ENCODE results near the gene CASK. TPM values are rescaled to one million over a fixed set of nuclear protein-coding genes. Genes with fewer than 3 reads are reported as not detected.
A peak's percentile ranks its signal among the peaks of the same experiment; 100 is the strongest.

CASK gene
- total RNA-seq, 6 donors from 2014 or later, result 25.1 to 61.6 (median 35.3) TPM

GRCh38 chrX:41473936-41474725, 449.2 kb downstream of the CASK start:
- peak in 1 of 2 donors; percentile 56 for DNase-seq
- WGBS, 2 donors, result 92 to 94% methylated on average over 5 to 84 of the region's 91 CpGs
- ATAC-seq (ENCODE audit: low FRiP score in 2 of 2), result peak in 1 of 2 donors; percentile 24
- Histone ChIP-seq H3K9me3 (peaks cover 0 to 6% (median 0%) of the 10 kb centered on the region in 4 donors), H3K27ac (no peak overlapping the region), H3K4me3 (no peak overlapping the region), H3K27me3 (no peaks in the 10 kb centered on the region), H3K4me1 (no peaks in the 10 kb centered on the region), H3K36me3 (no peaks in the 10 kb centered on the region)
- TF ChIP-seq EP300 (IDR thresholded peaks at IDR 0.05), result no peak

- peaks cover 0 to 6% (median 0%) of the 10 kb centered on the region in 4 donors for H3K9me3 ChIP-seq
- H3K27ac ChIP-seq, result no peak overlapping the region
- WGBS, 2 donors, result 92 to 100% methylated on average over 11 to 32 of the region's 32 CpGs
- H3K4me3 ChIP-seq, result no peak overlapping the region
- H3K27me3 ChIP-seq, result no peaks in the 10 kb centered on the region
- DNase-seq (peak in 1 of 2 donors; percentile 33), ATAC-seq (ENCODE audit: low FRiP score in 2 of 2) (no peak)
- no peaks in the 10 kb centered on the region for H3K4me1 ChIP-seq
- no peak for TF ChIP-seq POLR2A (IDR thresholded peaks at IDR 0.05)
- TF ChIP-seq EP300 (IDR thresholded peaks at IDR 0.05), result no peak
- no peak for TF ChIP-seq POLR2AphosphoS5 (IDR thresholded peaks at IDR 0.05)
- TF ChIP-seq, protein P1, sequence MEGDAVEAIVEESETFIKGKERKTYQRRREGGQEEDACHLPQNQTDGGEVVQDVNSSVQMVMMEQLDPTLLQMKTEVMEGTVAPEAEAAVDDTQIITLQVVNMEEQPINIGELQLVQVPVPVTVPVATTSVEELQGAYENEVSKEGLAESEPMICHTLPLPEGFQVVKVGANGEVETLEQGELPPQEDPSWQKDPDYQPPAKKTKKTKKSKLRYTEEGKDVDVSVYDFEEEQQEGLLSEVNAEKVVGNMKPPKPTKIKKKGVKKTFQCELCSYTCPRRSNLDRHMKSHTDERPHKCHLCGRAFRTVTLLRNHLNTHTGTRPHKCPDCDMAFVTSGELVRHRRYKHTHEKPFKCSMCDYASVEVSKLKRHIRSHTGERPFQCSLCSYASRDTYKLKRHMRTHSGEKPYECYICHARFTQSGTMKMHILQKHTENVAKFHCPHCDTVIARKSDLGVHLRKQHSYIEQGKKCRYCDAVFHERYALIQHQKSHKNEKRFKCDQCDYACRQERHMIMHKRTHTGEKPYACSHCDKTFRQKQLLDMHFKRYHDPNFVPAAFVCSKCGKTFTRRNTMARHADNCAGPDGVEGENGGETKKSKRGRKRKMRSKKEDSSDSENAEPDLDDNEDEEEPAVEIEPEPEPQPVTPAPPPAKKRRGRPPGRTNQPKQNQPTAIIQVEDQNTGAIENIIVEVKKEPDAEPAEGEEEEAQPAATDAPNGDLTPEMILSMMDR (IDR thresholded peaks at IDR 0.05), result no peak
- H3K36me3 ChIP-seq, result no peaks in the 10 kb centered on the region
These were observed 451.0 kb downstream of the CASK start for GRCh38 chrX:41472231-41472815.

DNA sequence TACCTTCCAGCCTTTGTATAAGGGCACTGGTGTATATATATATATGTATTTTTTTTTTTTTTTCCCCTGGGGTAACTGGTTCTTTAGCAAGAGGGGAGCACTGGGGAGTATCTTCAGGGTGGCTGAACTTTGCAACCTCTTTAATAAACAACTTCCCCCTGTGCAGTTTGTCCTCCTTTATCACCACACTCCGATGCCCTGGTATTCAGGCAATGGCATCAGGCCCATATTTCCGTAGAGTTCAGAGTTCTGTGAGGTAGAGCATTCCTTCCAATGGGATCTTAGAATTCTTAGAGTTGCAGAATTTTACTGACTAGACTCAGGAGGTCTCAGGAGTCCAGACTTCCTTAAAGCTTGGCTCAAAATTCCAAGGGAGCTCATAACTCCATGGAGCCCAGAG, 451.6 kb downstream of the CASK start:
- Histone ChIP-seq H3K27ac (no peak overlapping the region), H3K36me3 (no peaks in the 10 kb centered on the region), H3K27me3 (no peaks in the 10 kb centered on the region), H3K9me3 (peaks cover 0 to 6% (median 0%) of the 10 kb centered on the region in 4 donors), H3K4me1 (no peaks in the 10 kb centered on the region), H3K4me3 (no peak overlapping the region)
- ATAC-seq (ENCODE audit: low FRiP score in 2 of 2) (no peak), DNase-seq (no peak)
- TF ChIP-seq EP300 (IDR thresholded peaks at IDR 0.05) (no peak), POLR2A (IDR thresholded peaks at IDR 0.05) (no peak), POLR2AphosphoS5 (IDR thresholded peaks at IDR 0.05) (no peak)
- TF ChIP-seq, protein P1 (IDR thresholded peaks at IDR 0.05), result no peak
- WGBS, 2 donors, result 29 to 45% methylated on average over 2 of the region's 2 CpGs

DNA sequence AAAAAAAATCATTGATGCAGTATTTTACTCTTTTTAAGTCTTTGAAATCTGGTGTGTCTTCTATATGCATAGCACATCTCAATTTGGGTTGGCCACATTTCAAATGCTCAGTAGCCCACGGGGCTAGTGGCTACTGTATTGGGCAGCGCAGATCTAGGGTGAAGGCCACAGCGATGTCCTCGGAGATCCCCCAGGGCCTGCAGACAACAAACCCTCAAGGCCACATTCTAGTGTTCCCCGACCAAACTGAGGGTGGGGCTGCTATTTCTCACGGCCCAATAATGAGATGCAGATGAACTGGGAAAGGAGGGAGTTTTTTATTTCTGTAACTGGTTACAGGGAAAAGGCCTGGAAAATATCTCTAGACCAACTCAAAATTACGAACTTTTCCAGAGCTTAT, 452.6 kb downstream of the CASK start:
- Histone ChIP-seq H3K27me3 (no peaks in the 10 kb centered on the region), H3K4me1 (no peaks in the 10 kb centered on the region), H3K4me3 (no peak overlapping the region), H3K36me3 (no peaks in the 10 kb centered on the region), H3K27ac (no peak overlapping the region), H3K9me3 (peaks cover 0 to 6% (median 0%) of the 10 kb centered on the region in 4 donors)
- WGBS, 2 donors, result 88% methylated on average over 4 to 7 of the region's 7 CpGs
- TF ChIP-seq EP300 (IDR thresholded peaks at IDR 0.05) (no peak), POLR2AphosphoS5 (IDR thresholded peaks at IDR 0.05) (no peak), POLR2A (IDR thresholded peaks at IDR 0.05) (no peak)
- TF ChIP-seq, protein P1 (IDR thresholded peaks at IDR 0.05), result no peak
- no peak for ATAC-seq (ENCODE audit: low FRiP score in 2 of 2)
- no peak for DNase-seq

- DNase-seq, result no peak
- peaks cover 0 to 2% (median 0%) of the 10 kb centered on the region in 4 donors for H3K9me3 ChIP-seq
- peak in 1 of 2 donors; percentile 79 for ATAC-seq (ENCODE audit: low FRiP score in 2 of 2)
- no peaks in the 10 kb centered on the region for H3K4me1 ChIP-seq
- H3K27me3 ChIP-seq, result no peaks in the 10 kb centered on the region
- no peak for TF ChIP-seq POLR2A (IDR thresholded peaks at IDR 0.05)
- TF ChIP-seq POLR2AphosphoS5 (IDR thresholded peaks at IDR 0.05), result no peak
- WGBS, 2 donors, result 41 to 53% methylated on average over 3 of the region's 3 CpGs
- no peaks in the 10 kb centered on the region for H3K36me3 ChIP-seq
- H3K27ac ChIP-seq, result no peak overlapping the region
- H3K4me3 ChIP-seq, result no peak overlapping the region
These were observed 454.6 kb downstream of the CASK start for GRCh38 chrX:41468647-41469323.

Small RNAs within 50 kb of the gene (small RNA-seq; reads per million reads assigned to genes)
- 0 reads per million in 4 donors for gene AL353691.2
- 0 reads per million in 4 donors for gene RN7SL144P
- 0 reads per million in 4 donors for gene RNU6-1321P
- gene RNU6-202P, result 0 reads per million in 4 donors

Other genes starting within 250 kb of the CASK start
- gene GPR34, start 234.6 kb downstream of the CASK start, total RNA-seq, result 10 to 100 TPM in 4 of 6 donors, 1 to 10 TPM in 2; 1.6 to 29.5 (median 14.5) TPM
- under 1 TPM in 4 of 6 donors, not detected in 2; 0.20 to 0.74 (median 0.49) TPM for gene GPR82, start 199.4 kb downstream of the CASK start, total RNA-seq

Data from upper lobe of left lung (tissue), 6 donors.